Measurements from ENCODE around the gene TOMM6.

TOMM6 gene

DNA sequence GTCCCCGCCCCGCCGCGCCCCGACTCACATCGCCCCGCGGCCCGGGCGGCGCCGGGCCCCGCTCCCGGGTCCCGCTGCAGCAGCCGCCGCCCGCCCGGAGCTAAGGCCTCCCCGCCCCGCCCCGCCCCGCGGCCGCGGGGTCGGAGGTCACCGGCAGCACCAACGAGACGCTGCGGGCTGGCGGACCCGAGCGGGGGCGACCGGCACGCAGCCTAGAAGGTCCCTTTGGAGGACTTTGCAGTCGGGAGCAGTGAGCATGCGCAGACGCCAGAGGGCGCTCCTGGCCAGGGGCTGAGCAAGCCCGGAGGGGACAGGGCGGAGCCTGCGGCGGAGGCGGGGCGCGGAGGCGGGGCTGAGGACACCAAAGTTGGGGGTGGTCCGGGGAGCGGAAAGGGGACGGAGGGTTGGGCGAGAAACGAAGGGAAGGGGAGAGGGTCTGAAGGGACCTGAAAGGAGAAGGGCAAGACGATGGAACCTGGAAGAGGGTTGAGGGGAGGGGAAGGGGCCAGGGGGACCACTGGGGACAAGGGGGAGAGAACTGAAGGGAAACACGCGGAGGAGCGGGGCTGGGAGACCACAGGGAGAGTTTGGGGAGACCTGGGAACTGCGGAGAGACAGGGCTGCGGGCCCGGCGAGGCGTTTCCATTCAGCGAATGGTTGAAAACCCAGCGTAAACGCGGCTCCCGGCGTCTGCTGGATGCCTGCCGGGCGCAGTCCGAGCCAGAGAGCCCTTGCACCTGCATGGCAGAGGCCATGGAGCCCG lies 7.5 kb upstream of the TOMM6 start, which contains the start of gene FRS3:
FRS3 (minus strand) TSS at position 113 of the 763 bp plus-strand sequence. CDS start 2,913 bp downstream, outside the sequence.
- H3K4me1 ChIP-seq (ENCODE audit: control insufficient read depth in 1 of 2, insufficient read depth in 2 of 2, low read length in 2 of 2): peaks cover 17 to 30% of the 10 kb centered on the region in 2 donors
- H3K4me3 ChIP-seq (ENCODE audit: low read depth in 1 of 2, low read length in 2 of 2): peak within 1 kb of the TSS; percentile 80 to 87
- peaks cover 6 to 17% of the 10 kb centered on the region in 2 donors for H3K36me3 ChIP-seq (ENCODE audit: control insufficient read depth in 1 of 2, insufficient read depth in 2 of 2, low read length in 2 of 2)
- no peaks in the 10 kb centered on the region for H3K9me3 ChIP-seq (ENCODE audit: control insufficient read depth in 1 of 2, low read length in 2 of 2)
- no peaks in the 10 kb centered on the region for H3K27me3 ChIP-seq (ENCODE audit: low read depth, low read length)
- peak within 1 kb of the TSS; percentile 72 for H3K27ac ChIP-seq (ENCODE audit: low read length)

DNA sequence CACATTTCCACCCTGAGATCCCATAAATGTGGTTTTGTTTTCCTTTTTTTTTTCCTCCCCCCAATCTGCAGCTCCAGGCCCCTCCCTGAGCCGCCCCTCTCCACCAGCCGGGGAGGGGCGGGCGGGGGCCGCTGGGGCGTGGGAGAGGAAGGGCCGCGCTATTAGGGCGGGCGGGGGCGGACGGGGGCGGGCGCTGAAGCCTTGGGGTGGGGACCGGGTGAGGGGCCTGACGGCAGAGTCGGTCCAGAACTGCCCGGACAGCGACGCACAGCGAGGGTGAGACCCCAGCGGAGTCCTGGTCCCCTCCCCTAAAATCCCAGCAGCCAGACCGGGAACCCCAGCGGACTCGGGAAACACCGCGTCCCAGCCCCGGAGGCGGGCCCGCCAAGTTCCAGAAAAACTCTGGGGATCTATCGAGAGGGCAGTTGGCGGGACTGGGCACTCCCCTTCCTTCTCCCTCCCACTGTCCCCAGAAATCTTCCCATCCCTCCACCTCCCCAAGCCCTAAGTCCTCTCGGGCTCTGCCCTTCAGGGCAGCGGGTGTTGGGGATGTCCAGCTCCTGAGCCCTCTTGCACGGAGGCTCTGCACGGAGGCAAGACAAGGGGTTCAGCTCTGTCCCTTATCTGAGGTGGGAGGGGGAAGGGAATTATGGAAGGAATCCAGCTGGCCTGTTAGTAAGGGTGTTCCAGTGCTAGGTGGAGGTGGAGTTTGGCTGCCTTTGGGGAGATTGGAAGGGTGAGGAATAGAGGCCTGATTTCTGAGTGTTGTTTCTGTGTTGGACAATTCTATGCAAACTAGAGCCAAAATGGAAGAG lies 6.7 kb upstream of the TOMM6 start, which contains the start of gene PRICKLE4:
PRICKLE4 (plus strand) TSS at position 232 of the 815 bp plus-strand sequence. CDS start 2,692 bp downstream, outside the sequence.
- H3K9me3 ChIP-seq (ENCODE audit: control insufficient read depth in 1 of 2, low read length in 2 of 2): no peaks in the 10 kb centered on the region
- H3K4me3 ChIP-seq (ENCODE audit: low read depth in 1 of 2, low read length in 2 of 2): peak within 1 kb of the TSS; percentile 80 to 87
- peaks cover 0 to 11% of the 10 kb centered on the region in 2 donors for H3K36me3 ChIP-seq (ENCODE audit: control insufficient read depth in 1 of 2, insufficient read depth in 2 of 2, low read length in 2 of 2)
- peaks cover 20 to 38% of the 10 kb centered on the region in 2 donors for H3K4me1 ChIP-seq (ENCODE audit: control insufficient read depth in 1 of 2, insufficient read depth in 2 of 2, low read length in 2 of 2)
- peak within 1 kb of the TSS; percentile 72 for H3K27ac ChIP-seq (ENCODE audit: low read length)
- no peaks in the 10 kb centered on the region for H3K27me3 ChIP-seq (ENCODE audit: low read depth, low read length)

DNA sequence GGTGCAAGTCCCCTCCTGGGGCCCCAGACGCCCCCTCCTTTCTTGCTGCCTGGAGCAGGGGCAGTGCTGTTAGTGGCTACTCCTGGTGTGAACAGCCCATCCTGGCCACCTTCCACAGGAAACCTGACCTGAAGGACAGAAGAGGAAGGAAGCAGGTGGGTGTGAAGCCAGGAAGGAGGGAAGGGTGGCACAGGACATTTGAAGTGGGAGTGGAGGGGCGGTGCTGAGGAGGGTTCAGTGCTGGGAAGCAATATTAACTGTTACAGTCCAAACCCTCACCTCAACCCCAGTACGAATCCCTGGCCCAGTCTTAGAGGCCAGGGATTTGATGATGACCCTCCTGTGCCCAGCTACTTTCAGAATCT lies 6.1 kb upstream of the TOMM6 start:
- Histone ChIP-seq H3K27ac (ENCODE audit: low read length) (peak overlapping the region; percentile 61), H3K4me1 (ENCODE audit: control insufficient read depth in 1 of 2, insufficient read depth in 2 of 2, low read length in 2 of 2) (peaks cover 23 to 43% of the 10 kb centered on the region in 2 donors), H3K4me3 (ENCODE audit: low read depth in 1 of 2, low read length in 2 of 2) (peak overlapping the region; percentile 63 to 87)

DNA sequence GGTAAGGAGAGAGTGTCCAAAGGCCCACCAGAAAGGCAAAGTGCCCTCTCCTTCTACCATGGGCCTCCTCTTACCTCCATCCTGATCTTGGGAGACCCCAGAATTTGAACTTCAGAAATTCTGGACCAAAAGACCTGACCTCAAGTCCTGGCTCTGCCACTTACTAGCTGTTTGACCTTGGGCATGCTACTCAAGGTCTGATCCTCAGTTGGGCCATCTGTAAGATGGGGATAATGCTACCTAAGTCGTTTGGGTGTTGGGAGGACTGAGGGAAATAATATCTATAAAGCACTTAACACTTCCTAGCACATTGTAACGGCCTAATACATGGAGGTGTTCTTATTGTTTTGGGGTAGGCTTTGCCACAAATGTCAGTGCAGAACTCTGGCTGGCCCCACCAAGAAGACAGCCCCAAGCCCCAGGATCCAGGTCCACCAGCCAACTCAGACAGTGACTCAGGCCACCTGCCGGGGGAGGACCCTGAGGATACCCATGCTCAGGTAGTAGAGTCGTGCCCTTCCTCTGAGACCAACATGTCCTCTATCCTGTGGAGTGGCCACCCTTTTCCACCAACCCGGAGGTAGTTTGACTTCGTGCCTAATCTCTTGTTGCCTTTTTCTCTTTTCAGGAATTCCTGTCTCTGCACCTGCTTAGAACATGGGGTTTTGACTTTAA lies 4.3 kb upstream of the TOMM6 start:
- Histone ChIP-seq H3K4me3 (ENCODE audit: low read depth in 1 of 2, low read length in 2 of 2) (no peak overlapping the region), H3K4me1 (ENCODE audit: control insufficient read depth in 1 of 2, insufficient read depth in 2 of 2, low read length in 2 of 2) (peaks cover 23 to 42% of the 10 kb centered on the region in 2 donors), H3K27ac (ENCODE audit: low read length) (no peak overlapping the region), H3K36me3 (ENCODE audit: control insufficient read depth in 1 of 2, insufficient read depth in 2 of 2, low read length in 2 of 2) (no peaks in the 10 kb centered on the region), H3K9me3 (ENCODE audit: control insufficient read depth in 1 of 2, low read length in 2 of 2) (no peaks in the 10 kb centered on the region), H3K27me3 (ENCODE audit: low read depth, low read length) (no peaks in the 10 kb centered on the region)

More for the DNA sequence above, 6.1 kb upstream of the TOMM6 start:
- peaks cover 0 to 11% of the 10 kb centered on the region in 2 donors for H3K36me3 ChIP-seq (ENCODE audit: control insufficient read depth in 1 of 2, insufficient read depth in 2 of 2, low read length in 2 of 2)
- no peaks in the 10 kb centered on the region for H3K9me3 ChIP-seq (ENCODE audit: control insufficient read depth in 1 of 2, low read length in 2 of 2)
- no peaks in the 10 kb centered on the region for H3K27me3 ChIP-seq (ENCODE audit: low read depth, low read length)

DNA sequence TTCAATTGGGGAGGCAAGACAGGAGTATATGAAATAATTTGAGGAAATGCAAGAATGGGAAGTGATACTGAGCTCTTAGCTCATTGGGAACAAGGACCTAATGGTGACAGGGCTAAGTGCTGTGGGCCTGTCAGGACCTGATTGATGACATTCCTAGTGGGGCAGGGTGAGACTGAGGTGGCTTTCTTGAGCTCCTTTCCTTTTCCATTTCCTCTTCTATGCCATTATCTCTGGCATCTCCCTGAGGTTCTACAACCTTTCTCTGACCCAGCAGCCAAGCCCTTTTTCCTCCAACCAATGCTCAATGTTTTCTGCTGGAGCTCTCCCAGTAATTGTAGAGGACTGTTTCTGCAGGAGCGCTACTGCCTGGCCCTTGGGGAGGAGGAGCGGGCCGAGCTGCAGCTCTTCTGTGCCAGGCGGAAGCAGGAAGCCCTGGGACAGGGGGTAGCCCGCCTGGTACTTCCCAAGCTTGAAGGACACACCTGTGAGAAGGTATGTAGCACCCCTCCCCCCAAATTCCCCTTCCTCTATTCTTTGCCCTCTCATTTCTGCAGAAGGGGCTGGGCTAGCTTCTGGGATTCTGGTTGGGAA lies 2.8 kb upstream of the TOMM6 start:
- Histone ChIP-seq H3K36me3 (ENCODE audit: control insufficient read depth in 1 of 2, insufficient read depth in 2 of 2, low read length in 2 of 2) (peaks cover 8% of the 10 kb centered on the region in 2 donors), H3K4me3 (ENCODE audit: low read depth in 1 of 2, low read length in 2 of 2) (no peak overlapping the region), H3K4me1 (ENCODE audit: control insufficient read depth in 1 of 2, insufficient read depth in 2 of 2, low read length in 2 of 2) (peaks cover 16 to 39% of the 10 kb centered on the region in 2 donors), H3K9me3 (ENCODE audit: control insufficient read depth in 1 of 2, low read length in 2 of 2) (no peaks in the 10 kb centered on the region), H3K27ac (ENCODE audit: low read length) (peak overlapping the region; percentile 28), H3K27me3 (ENCODE audit: low read depth, low read length) (no peaks in the 10 kb centered on the region)

DNA sequence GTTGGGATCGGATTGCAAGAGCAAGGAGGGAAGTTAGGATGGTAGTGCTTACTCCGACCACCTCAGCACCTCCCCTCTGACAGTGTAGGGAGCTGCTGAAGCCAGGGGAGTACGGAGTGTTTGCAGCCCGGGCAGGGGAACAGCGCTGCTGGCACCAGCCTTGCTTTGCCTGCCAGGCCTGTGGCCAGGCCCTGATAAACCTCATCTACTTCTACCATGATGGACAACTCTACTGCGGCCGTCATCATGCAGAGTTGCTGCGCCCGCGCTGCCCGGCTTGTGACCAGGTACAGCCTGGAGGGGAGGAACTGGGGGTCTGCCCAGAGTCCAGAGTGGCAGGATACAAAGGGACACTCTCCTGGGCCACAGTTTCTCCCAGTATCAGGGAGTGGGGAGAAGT lies 2.2 kb upstream of the TOMM6 start:
- no peaks in the 10 kb centered on the region for H3K9me3 ChIP-seq (ENCODE audit: control insufficient read depth in 1 of 2, low read length in 2 of 2)
- no peak overlapping the region for H3K4me3 ChIP-seq (ENCODE audit: low read depth in 1 of 2, low read length in 2 of 2)
- H3K36me3 ChIP-seq (ENCODE audit: control insufficient read depth in 1 of 2, insufficient read depth in 2 of 2, low read length in 2 of 2): peaks cover 13 to 14% of the 10 kb centered on the region in 2 donors
- H3K27ac ChIP-seq (ENCODE audit: low read length): peak overlapping the region; percentile 25
- peaks cover 16 to 39% of the 10 kb centered on the region in 2 donors for H3K4me1 ChIP-seq (ENCODE audit: control insufficient read depth in 1 of 2, insufficient read depth in 2 of 2, low read length in 2 of 2)
- no peaks in the 10 kb centered on the region for H3K27me3 ChIP-seq (ENCODE audit: low read depth, low read length)

DNA sequence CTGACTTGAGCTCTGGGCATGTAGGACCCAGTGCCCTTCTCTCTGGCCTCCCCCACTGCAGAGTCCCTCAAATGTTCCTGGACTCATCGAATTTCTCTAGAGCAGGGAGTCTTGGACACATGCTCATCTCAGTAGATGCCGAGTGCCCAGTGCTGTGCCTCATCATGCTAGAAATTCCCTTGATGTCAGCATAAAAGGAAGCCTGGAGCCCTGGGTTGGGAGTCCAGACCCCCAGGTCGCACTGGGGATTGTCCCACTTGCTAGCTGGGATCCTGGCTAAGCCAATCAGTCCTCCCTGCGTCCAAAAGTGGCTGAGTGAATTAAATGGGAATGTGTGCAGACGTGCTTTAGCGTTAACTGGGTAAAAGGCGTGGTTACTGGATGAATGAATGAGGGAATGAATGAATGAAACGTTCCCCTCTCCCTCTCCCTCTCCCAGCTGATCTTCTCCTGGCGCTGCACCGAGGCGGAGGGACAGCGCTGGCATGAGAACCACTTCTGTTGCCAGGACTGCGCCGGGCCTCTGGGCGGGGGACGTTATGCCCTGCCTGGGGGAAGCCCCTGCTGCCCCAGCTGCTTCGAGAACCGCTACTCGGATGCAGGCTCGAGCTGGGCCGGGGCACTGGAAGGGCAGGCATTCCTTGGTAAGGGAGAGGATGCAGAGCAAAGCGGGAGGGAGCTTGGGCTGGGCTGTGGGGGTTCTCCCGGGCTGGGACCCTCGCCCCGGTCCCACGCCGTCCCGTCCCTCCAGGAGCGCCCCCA lies 1.6 kb upstream of the TOMM6 start:
- Histone ChIP-seq H3K27me3 (ENCODE audit: low read depth, low read length) (no peaks in the 10 kb centered on the region), H3K27ac (ENCODE audit: low read length) (no peak overlapping the region)

DNA sequence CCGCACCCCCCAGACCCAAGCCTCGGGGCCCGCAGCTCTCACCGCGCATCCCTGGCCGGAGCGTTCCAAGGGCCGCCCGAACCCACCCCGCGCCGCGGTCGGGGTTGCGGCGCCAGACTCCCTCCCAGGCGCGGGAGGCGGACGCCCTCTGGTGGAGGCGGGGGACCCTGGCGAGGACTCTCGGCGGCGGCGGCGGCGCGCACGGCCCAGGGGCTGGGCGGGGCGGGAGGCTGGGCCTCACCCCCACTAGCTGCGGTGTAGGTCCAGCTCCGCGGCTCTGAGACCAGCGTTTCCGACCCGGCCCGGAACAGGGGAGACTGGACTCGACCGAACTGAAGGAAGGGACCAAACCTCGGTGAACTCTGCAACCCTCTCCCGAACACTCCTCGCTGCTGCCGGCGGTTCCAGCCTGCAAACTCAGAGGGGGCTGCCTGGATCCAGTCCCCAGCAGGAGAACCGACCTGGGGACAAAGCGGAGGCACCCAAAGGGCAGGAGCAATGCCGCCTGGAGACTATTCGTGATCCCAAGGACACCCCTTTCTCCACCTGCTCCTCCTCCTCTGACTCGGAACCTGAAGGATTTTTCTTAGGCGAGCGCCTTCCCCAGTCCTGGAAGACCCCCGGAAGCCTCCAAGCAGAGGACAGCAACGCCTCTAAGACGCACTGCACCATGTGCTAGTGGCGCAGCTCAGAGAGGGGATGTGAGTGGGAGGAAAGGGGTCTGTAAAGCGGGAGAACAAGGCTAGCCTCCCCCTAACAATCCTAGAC lies 859 bp upstream of the TOMM6 start:
- peaks cover 16 to 30% of the 10 kb centered on the region in 2 donors for H3K4me1 ChIP-seq (ENCODE audit: control insufficient read depth in 1 of 2, insufficient read depth in 2 of 2, low read length in 2 of 2)
- no peaks in the 10 kb centered on the region for H3K27me3 ChIP-seq (ENCODE audit: low read depth, low read length)
- H3K36me3 ChIP-seq (ENCODE audit: control insufficient read depth in 1 of 2, insufficient read depth in 2 of 2, low read length in 2 of 2): peaks cover 24 to 25% of the 10 kb centered on the region in 2 donors
- H3K9me3 ChIP-seq (ENCODE audit: control insufficient read depth in 1 of 2, low read length in 2 of 2): no peaks in the 10 kb centered on the region
- H3K4me3 ChIP-seq (ENCODE audit: low read depth in 1 of 2, low read length in 2 of 2): peak overlapping the region; percentile 96 to 97
- peak overlapping the region; percentile 98 for H3K27ac ChIP-seq (ENCODE audit: low read length)

More for the DNA sequence above, 1.6 kb upstream of the TOMM6 start:
- Histone ChIP-seq H3K9me3 (ENCODE audit: control insufficient read depth in 1 of 2, low read length in 2 of 2) (no peaks in the 10 kb centered on the region), H3K4me3 (ENCODE audit: low read depth in 1 of 2, low read length in 2 of 2) (peak overlapping the region; percentile 17 to 97), H3K36me3 (ENCODE audit: control insufficient read depth in 1 of 2, insufficient read depth in 2 of 2, low read length in 2 of 2) (peaks cover 19 to 20% of the 10 kb centered on the region in 2 donors), H3K4me1 (ENCODE audit: control insufficient read depth in 1 of 2, insufficient read depth in 2 of 2, low read length in 2 of 2) (peaks cover 16 to 37% of the 10 kb centered on the region in 2 donors)

DNA sequence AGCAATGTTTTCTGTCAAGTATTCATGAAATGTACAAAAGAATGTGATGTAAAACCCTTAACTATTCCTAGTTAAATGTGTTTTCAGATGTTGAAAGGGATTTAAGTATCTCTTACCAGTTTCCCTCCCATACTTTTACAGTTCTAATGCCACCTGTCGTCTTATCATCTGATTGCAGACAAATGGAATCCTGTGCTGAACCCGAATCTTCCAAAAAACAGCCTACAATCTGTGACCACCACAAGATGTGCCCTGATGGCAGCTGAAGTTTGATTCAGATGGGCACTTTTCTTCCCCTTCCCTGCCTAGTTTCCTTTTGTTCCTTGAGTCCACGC lies 1.9 kb downstream of the TOMM6 start:
- H3K4me1 ChIP-seq (ENCODE audit: control insufficient read depth in 1 of 2, insufficient read depth in 2 of 2, low read length in 2 of 2): peaks cover 9 to 26% of the 10 kb centered on the region in 2 donors
- H3K27me3 ChIP-seq (ENCODE audit: low read depth, low read length): no peaks in the 10 kb centered on the region
- no peaks in the 10 kb centered on the region for H3K9me3 ChIP-seq (ENCODE audit: control insufficient read depth in 1 of 2, low read length in 2 of 2)
- no peak overlapping the region for H3K4me3 ChIP-seq (ENCODE audit: low read depth in 1 of 2, low read length in 2 of 2)
- H3K36me3 ChIP-seq (ENCODE audit: control insufficient read depth in 1 of 2, insufficient read depth in 2 of 2, low read length in 2 of 2): peaks cover 34 to 35% of the 10 kb centered on the region in 2 donors
- no peak overlapping the region for H3K27ac ChIP-seq (ENCODE audit: low read length)

DNA sequence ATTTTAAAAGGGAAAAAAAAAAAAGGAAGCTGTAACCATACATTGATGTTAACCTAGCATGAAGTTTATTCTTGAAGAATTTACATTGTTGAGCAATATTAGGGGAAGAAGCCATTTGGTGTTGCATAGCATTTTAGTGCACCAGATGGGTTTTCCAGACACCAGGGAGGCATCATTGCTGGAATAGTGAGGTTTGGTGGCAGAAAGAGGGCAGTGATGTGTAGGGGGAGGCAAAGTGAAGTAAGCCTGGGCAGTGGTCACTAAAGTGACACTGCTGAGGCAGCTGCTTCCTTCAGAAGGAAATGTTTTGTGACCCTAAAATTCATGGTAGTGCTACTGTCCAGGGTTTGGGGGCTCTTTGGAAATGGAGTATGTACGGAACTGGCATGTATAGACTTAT lies 2.6 kb downstream of the TOMM6 start:
- peaks cover 35 to 39% of the 10 kb centered on the region in 2 donors for H3K36me3 ChIP-seq (ENCODE audit: control insufficient read depth in 1 of 2, insufficient read depth in 2 of 2, low read length in 2 of 2)
- H3K27me3 ChIP-seq (ENCODE audit: low read depth, low read length): no peaks in the 10 kb centered on the region
- no peaks in the 10 kb centered on the region for H3K9me3 ChIP-seq (ENCODE audit: control insufficient read depth in 1 of 2, low read length in 2 of 2)
- no peak overlapping the region for H3K27ac ChIP-seq (ENCODE audit: low read length)
- no peak overlapping the region for H3K4me3 ChIP-seq (ENCODE audit: low read depth in 1 of 2, low read length in 2 of 2)
- H3K4me1 ChIP-seq (ENCODE audit: control insufficient read depth in 1 of 2, insufficient read depth in 2 of 2, low read length in 2 of 2): peaks cover 6 to 20% of the 10 kb centered on the region in 2 donors
